K562 (cell line): ENCODE results near the gene SEPTIN8. TPM values are rescaled to one million over a fixed set of nuclear protein-coding genes. Genes with fewer than 3 reads are reported as not detected.

Experiments used
- CCNT2 ChIP-seq: IDR thresholded peaks from 2 replicates; pipeline ENCODE4 v1.6.1; 2011; ENCODE audit warnings: borderline replicate concordance, low read depth, mild to moderate bottlenecking, moderate library complexity, mixed read lengths, low read length; ENCODE audit not compliant: insufficient read length; ENCODE audit errors: extremely low read depth
- CUX1 ChIP-seq: fragments of 200-800 bp; sonication (Bioruptor generic); IDR thresholded peaks from 2 replicates; pipeline ENCODE4 v1.6.1; 2016; ENCODE audit warnings: missing genetic modification characterization, missing compliant biosample characterization
- E4F1 ChIP-seq: fragments of 250-450 bp; sonication (Bioruptor Pico); IDR thresholded peaks from 2 replicates; pipeline ENCODE4 v1.5.0; 2021; ENCODE audit warnings: mild to moderate bottlenecking, borderline replicate concordance
- EP300 ChIP-seq: IDR thresholded peaks from 2 replicates; pipeline ENCODE4 v1.6.1; 2012; ENCODE audit warnings: low read length, improper control_type of control experiment
- HMGN3 ChIP-seq: IDR thresholded peaks from 2 replicates; pipeline ENCODE4 v1.6.1; 2011; ENCODE audit warnings: borderline replicate concordance, low read depth, mild to moderate bottlenecking, mixed read lengths, low read length; ENCODE audit not compliant: insufficient read length; ENCODE audit errors: extremely low read depth
- ID3 ChIP-seq, 2 experiments: fragments of 250-450 bp in 1 of 2; fragments of 450-650 bp in 1 of 2; sonication (Bioruptor Pico) in 1 of 2; IDR thresholded peaks; 2 replicates each; pipeline versions ENCODE4 v1.6.1 to v1.8.0; 2016 to 2021; ENCODE audit warnings: mild to moderate bottlenecking in 2 of 2, moderate library complexity in 2 of 2, missing compliant biosample characterization in 1 of 2, missing genetic modification characterization in 1 of 2
- MEIS2 ChIP-seq: fragments of 450-650 bp; IDR thresholded peaks from 2 replicates; pipeline ENCODE4 v1.6.1; 2014; ENCODE audit warnings: mild to moderate bottlenecking; ENCODE audit not compliant: partially characterized antibody
- MNT ChIP-seq, 2 experiments: fragments of 450-650 bp; conservative IDR thresholded peaks; 2 replicates each; pipeline ENCODE4 v1.6.1; 2017; ENCODE audit warnings: mild to moderate bottlenecking in 2 of 2, moderate library complexity in 2 of 2
- MTF1 ChIP-seq: fragments of 250-450 bp; sonication (Bioruptor Pico); IDR thresholded peaks from 2 replicates; pipeline ENCODE4 v1.9.0; 2021; ENCODE audit warnings: moderate library complexity, mild to moderate bottlenecking, inconsistent platforms, borderline replicate concordance
- POLR2AphosphoS5 ChIP-seq: IDR thresholded peaks from 2 replicates; pipeline ENCODE4 v1.6.1; 2011; ENCODE audit warnings: mild to moderate bottlenecking, low read depth, low read length, moderate library complexity; ENCODE audit not compliant: control insufficient read depth, insufficient read depth
- PRPF4 ChIP-seq: fragments of 200-400 bp; formaldehyde crosslinking; IDR thresholded peaks from one replicate; pipeline ENCODE4 v1.6.1; 2017; ENCODE audit warnings: low read length, low read depth, mild to moderate bottlenecking; ENCODE audit not compliant: insufficient read depth, poor library complexity, severe bottlenecking
- SMAD1 ChIP-seq: fragments of 150-350 bp; IDR thresholded peaks from 2 replicates; pipeline ENCODE4 v1.6.1; 2014; ENCODE audit warnings: low read length, low read depth; ENCODE audit not compliant: partially characterized antibody
- TAL1 ChIP-seq: fragments of 450-650 bp; IDR thresholded peaks from 2 replicates; pipeline ENCODE4 v1.6.1; 2016; ENCODE audit warnings: mild to moderate bottlenecking
- ZNF146 ChIP-seq: IDR thresholded peaks from one replicate; pipeline ENCODE4 v1.6.1; 2018; ENCODE audit warnings: missing compliant biosample characterization; ENCODE audit not compliant: unreplicated experiment
- polyA plus RNA-seq, 8 experiments: library from polyadenylated mRNA; depleted of rRNA in 4 of 8; stranded (reverse) in 5 of 8; unstranded in 3 of 8; fragments of >200 nt; fragmentation: Nextera tagmentation in 2 of 8; fragmentation: Illumina TruSeq in 1 of 8; extraction: Ambion mirVana in 2 of 8; extraction: Trizol in 1 of 8; gene quantifications; 2 replicates each; pipeline versions ENCODE4 v1.2.1 to v1.2.3, GENCODE V29; 2011 to 2014; ENCODE audit warnings: inconsistent platforms in 1 of 8, missing spikeins in 1 of 8
- total RNA-seq, 7 experiments: library from RNA; depleted of rRNA in 6 of 7; stranded (reverse); fragments of >200 nt in 6 of 7; fragmentation: Illumina TruSeq in 2 of 7; extraction: Trizol in 2 of 7; gene quantifications; 2 replicates each; pipeline versions ENCODE4 v1.2.1 to v1.2.3, GENCODE V29; 2011 to 2021; ENCODE audit warnings: low replicate concordance in 1 of 7

Gene SEPTIN8
- total and polyA plus RNA-seq, 9 of the 15 experiments (the other 6 are each of a cell fraction or from before 2014, with no cell fraction given), result 19.3 to 142 (median 101) TPM

GRCh38 chr5:132736853-132737833 is 39.9 kb downstream of the SEPTIN8 start, which contains the start of gene KIF3A (continued):
- peak; percentile 92 for TF ChIP-seq MEIS2
- no peak for TF ChIP-seq EP300
- no peak for TF ChIP-seq SMAD1
- TF ChIP-seq HMGN3, result peak; percentile 70
- TF ChIP-seq E4F1 (CRISPR knock-in tag), result no peak
- TF ChIP-seq MNT (conservative IDR thresholded peaks at IDR 0.05), result peak in 1 of 2 experiments; percentile 69; a peak in 2 of 4 replicates
- no peak for TF ChIP-seq ID3 (CRISPR knock-in tag; IDR thresholded peaks at IDR 0.05)
- TF ChIP-seq ID3 (tag; IDR thresholded peaks at IDR 0.05), result no peak
- TF ChIP-seq POLR2AphosphoS5, result no peak
- no peak for TF ChIP-seq ZNF146
- no peak for TF ChIP-seq PRPF4
- TF ChIP-seq MTF1, result no peak
- TF ChIP-seq TAL1, result no peak
- TF ChIP-seq CCNT2, result peak; percentile 62
- no peak for TF ChIP-seq CUX1 (CRISPR knock-in tag)
